WTC11 (cell line): ENCODE measurements around the gene DISC1.

ENCODE experiments used
- AFF4 ChIP-seq: sonication (generic); formaldehyde crosslinking; IDR thresholded peaks from 2 replicates; pipeline ENCODE4 v1.8.1; 2023; ENCODE audit warnings: mild to moderate bottlenecking, missing genetic modification reagents, borderline replicate concordance
- ATF2 ChIP-seq: sonication (generic); formaldehyde crosslinking; IDR thresholded peaks from 2 replicates; pipeline ENCODE4 v1.8.1; 2022; ENCODE audit warnings: low read depth, missing genetic modification reagents, borderline replicate concordance
- CTCF ChIP-seq: fragments of 200-600 bp; IDR thresholded peaks from 2 replicates; pipeline ENCODE4 v1.8.0; 2022; ENCODE audit warnings: antibody characterized with exemption
- FOXP4 ChIP-seq: sonication (generic); formaldehyde crosslinking; IDR thresholded peaks from 2 replicates; pipeline ENCODE4 v1.8.0; 2022; ENCODE audit warnings: mild to moderate bottlenecking, missing genetic modification reagents
- NR2C2 ChIP-seq: sonication (generic); formaldehyde crosslinking; IDR thresholded peaks from 2 replicates; pipeline ENCODE4 v1.8.0; 2022; ENCODE audit warnings: mild to moderate bottlenecking, missing genetic modification reagents
- OVOL2 ChIP-seq: fragments of 250-450 bp; sonication (Bioruptor Pico); IDR thresholded peaks from 2 replicates; pipeline ENCODE4 v1.9.0; 2021; ENCODE audit warnings: mild to moderate bottlenecking, borderline replicate concordance
- PRRX2 ChIP-seq: fragments of 250-450 bp; sonication (Bioruptor Pico); IDR thresholded peaks from 2 replicates; pipeline ENCODE4 v1.8.0; 2021; ENCODE audit warnings: mild to moderate bottlenecking
- SP1 ChIP-seq: sonication (generic); formaldehyde crosslinking; conservative IDR thresholded peaks from 2 replicates; pipeline ENCODE4 v1.8.1; 2022; ENCODE audit warnings: missing genetic modification reagents
- TEAD4 ChIP-seq: sonication (generic); formaldehyde crosslinking; IDR thresholded peaks from 2 replicates; pipeline ENCODE4 v1.8.0; 2022; ENCODE audit warnings: mild to moderate bottlenecking, missing genetic modification reagents
- ZNF281 ChIP-seq: sonication (generic); formaldehyde crosslinking; IDR thresholded peaks from 2 replicates; pipeline ENCODE4 v1.8.0; 2023; ENCODE audit warnings: mild to moderate bottlenecking, missing genetic modification reagents

- TF ChIP-seq NR2C2 (CRISPR knock-in tag) (no peak), SP1 (CRISPR knock-in tag) (no peak), FOXP4 (no peak), CTCF (no peak), ATF2 (CRISPR knock-in tag) (no peak), OVOL2 (CRISPR knock-in tag) (no peak), PRRX2 (CRISPR knock-in tag) (no peak), AFF4 (no peak), TEAD4 (CRISPR knock-in tag) (no peak), ZNF281 (CRISPR knock-in tag) (no peak)
Measured at GRCh38 chr1:231774719-231775335, 148.2 kb downstream of the DISC1 start.
